K562 (cell line): ENCODE measurements around the gene ROBO1. TPM values are rescaled to one million over a fixed set of nuclear protein-coding genes. Genes with fewer than 3 reads are reported as not detected.

Experiments
- ATAC-seq: fragments of 200-7000 bp; cut with Tn5 transposase; 3 replicates; pipeline ENCODE4 v1.9.1; 2020; ENCODE audit warnings: moderate library complexity
- BruUV-seq: library from RNA; stranded (reverse); fragments of 400-500 nt; replicated peaks from 2 replicates; lab custom pipeline; 2021; lab: Mats Ljungman, UMichigan
- CTCF ChIA-PET: fragments of 300-600 bp; formaldehyde crosslinking; extraction: SDS; loops from one replicate; lab custom pipeline; 2021; ENCODE audit warnings: low intra/inter-chr PET ratio; lab: Yijun Ruan, JAX
- POLR2A ChIA-PET: fragments of 300-600, 350-650 bp; sonication (Branson Sonifier 250); formaldehyde crosslinking; extraction: SDS; loops from one replicate; lab custom pipeline; 2021; ENCODE audit warnings: antibody characterized with exemption, inconsistent platforms; lab: Yijun Ruan, JAX
- DNase-seq, 4 experiments: peaks; one replicate each; pipeline versions ENCODE4 v3.0.0 to v3.0.0-alpha.2; 2011 to 2018; ENCODE audit warnings: low spot score in 3 of 4, mixed read lengths in 3 of 4; ENCODE audit errors: extremely low read depth in 1 of 4
- FAIRE-seq: peaks from 2 replicates; lab custom pipeline; 2011; peaks lifted over from hg19 to GRCh38; lab: Jason Lieb, UNC
- H2AFZ ChIP-seq: 2 replicates; pipeline ENCODE4 v1.6.0; 2011; ENCODE audit warnings: low read depth, low read length, control low read depth, inconsistent platforms
- H3K27ac ChIP-seq: fragments of 200-600 bp; 3 replicates; pipeline ENCODE4 v1.8.0; 2011; ENCODE audit warnings: low read depth, mild to moderate bottlenecking, control low read depth, inconsistent platforms, low read length, moderate library complexity, mixed read lengths; ENCODE audit errors: extremely low read depth
- H3K27me3 ChIP-seq, 2 experiments: fragments of 300-600 bp in 1 of 2; 2 replicates in 1 of 2; 3 replicates in 1 of 2; pipeline versions ENCODE4 v1.6.0 to v1.8.0; 2011; ENCODE audit warnings: inconsistent platforms in 2 of 2, low read length in 2 of 2, mild to moderate bottlenecking in 1 of 2, mixed read lengths in 1 of 2, moderate library complexity in 1 of 2; ENCODE audit not compliant: control insufficient read depth in 2 of 2, insufficient read depth in 2 of 2
- H3K36me3 ChIP-seq: fragments of 300-600 bp; 3 replicates; pipeline ENCODE4 v1.8.0; 2011; ENCODE audit warnings: mild to moderate bottlenecking, low read length, inconsistent platforms; ENCODE audit not compliant: control insufficient read depth, insufficient read depth
- H3K4me1 ChIP-seq, 2 experiments: fragments of 200-600 bp in 1 of 2; replicated peaks in 1 of 2; 2 replicates in 1 of 2; 3 replicates in 1 of 2; pipeline versions ENCODE4 v1.5.1 to v1.8.0; 2011; ENCODE audit warnings: inconsistent platforms in 2 of 2, low read length in 2 of 2, mild to moderate bottlenecking in 1 of 2, mixed read lengths in 1 of 2, moderate library complexity in 1 of 2; ENCODE audit not compliant: control insufficient read depth in 2 of 2, insufficient read depth in 2 of 2
- H3K4me2 ChIP-seq: 2 replicates; pipeline ENCODE4 v1.6.1; 2011; ENCODE audit warnings: low read length, control low read depth, inconsistent platforms, mixed read lengths; ENCODE audit not compliant: insufficient read depth
- H3K4me3 ChIP-seq: fragments of 200-600 bp; sonication (generic), shearing (Covaris generic); 2 replicates; pipeline ENCODE4 v1.5.1; 2016; ENCODE audit warnings: control low read depth, inconsistent platforms
- H3K79me2 ChIP-seq: fragments of 200-600 bp; 3 replicates; pipeline ENCODE4 v1.8.0; 2011; ENCODE audit warnings: low read length, inconsistent platforms; ENCODE audit not compliant: control insufficient read depth, insufficient read depth
- H3K9ac ChIP-seq, 2 experiments: 2 replicates each; pipeline versions ENCODE4 v1.6.0 to v1.6.1; 2011; ENCODE audit warnings: low read depth in 2 of 2, low read length in 2 of 2, control low read depth in 1 of 2, inconsistent platforms in 1 of 2, mild to moderate bottlenecking in 1 of 2, mixed read lengths in 1 of 2; ENCODE audit not compliant: insufficient read depth in 1 of 2
- H3K9me1 ChIP-seq: one replicate; pipeline ENCODE4 v1.6.0; 2011; ENCODE audit warnings: inconsistent platforms, mild to moderate bottlenecking, low read length, moderate library complexity; ENCODE audit not compliant: control insufficient read depth, insufficient read depth
- H3K9me3 ChIP-seq: replicated peaks from 2 replicates; pipeline ENCODE4 v1.5.1; 2011; ENCODE audit warnings: low read depth, low read length, inconsistent platforms; ENCODE audit not compliant: control insufficient read depth, insufficient read depth
- H4K20me1 ChIP-seq: replicated peaks from 2 replicates; pipeline ENCODE4 v1.6.1; 2011; ENCODE audit warnings: low read length, inconsistent platforms, mixed read lengths; ENCODE audit not compliant: control insufficient read depth, insufficient read depth
- AFF4 ChIP-seq: sonication (generic); formaldehyde crosslinking; IDR thresholded peaks from 2 replicates; pipeline ENCODE4 v1.8.0; 2023; ENCODE audit warnings: mild to moderate bottlenecking, missing genetic modification reagents
- CHCHD3 ChIP-seq: fragments of 250-450 bp; sonication (Bioruptor Pico); IDR thresholded peaks from 2 replicates; pipeline ENCODE4 v2.1.2; 2022; ENCODE audit warnings: mild to moderate bottlenecking
- GATAD2B ChIP-seq: fragments of 450-650 bp; IDR thresholded peaks from 2 replicates; pipeline ENCODE4 v1.6.1; 2017; ENCODE audit warnings: mild to moderate bottlenecking, borderline replicate concordance
- SRF ChIP-seq, 2 experiments: fragments of 250-450, 450-650 bp in 1 of 2; sonication (Bioruptor Pico) in 1 of 2; sonication (generic) in 1 of 2; formaldehyde crosslinking; IDR thresholded peaks; 2 replicates each; pipeline versions ENCODE4 v1.5.0 to v1.5.1; 2020 to 2022; ENCODE audit warnings: mild to moderate bottlenecking in 1 of 2, missing genetic modification reagents in 1 of 2
- ZNF589 ChIP-seq: fragments of 200-800 bp; sonication (Bioruptor generic); IDR thresholded peaks from 2 replicates; pipeline ENCODE4 v1.6.1; 2016; ENCODE audit warnings: low read depth, missing genetic modification characterization, missing compliant biosample characterization
- ZNF717 ChIP-seq: fragments of 250-450 bp; sonication (Bioruptor Pico); IDR thresholded peaks from 2 replicates; pipeline ENCODE4 v1.5.0; 2021
- in situ Hi-C: fragments of 300-500 bp; cut with MboI; formaldehyde crosslinking; loops from 4 replicates; pipeline ENCODE4 v1.15.0; 2018; ENCODE audit warnings: inconsistent platforms, mixed read lengths
- intact Hi-C: fragments of 100-400 bp; cut with micrococcal nuclease; formaldehyde crosslinking; loops from 2 replicates; pipeline ENCODE4 v1.14.2; 2022
- polyA plus RNA-seq, 8 experiments: library from polyadenylated mRNA; depleted of rRNA in 4 of 8; stranded (reverse) in 5 of 8; unstranded in 3 of 8; fragments of >200 nt; fragmentation: Nextera tagmentation in 2 of 8; fragmentation: Illumina TruSeq in 1 of 8; extraction: Ambion mirVana in 2 of 8; extraction: Trizol in 1 of 8; gene quantifications; 2 replicates each; pipeline versions ENCODE4 v1.2.1 to v1.2.3, GENCODE V29; 2011 to 2014; ENCODE audit warnings: inconsistent platforms in 1 of 8, missing spikeins in 1 of 8
- total RNA-seq, 7 experiments: library from RNA; depleted of rRNA in 6 of 7; stranded (reverse); fragments of >200 nt in 6 of 7; fragmentation: Illumina TruSeq in 2 of 7; extraction: Trizol in 2 of 7; gene quantifications; 2 replicates each; pipeline versions ENCODE4 v1.2.1 to v1.2.3, GENCODE V29; 2011 to 2021; ENCODE audit warnings: low replicate concordance in 1 of 7
- TF ChIP-seq, protein P1 (sequence below): fragments of 450-650 bp; IDR thresholded peaks from 2 replicates; pipeline ENCODE4 v1.7.0; 2016; ENCODE audit warnings: borderline replicate concordance

Gene ROBO1
- total and polyA plus RNA-seq, 9 of the 15 experiments (the other 6 are each of a cell fraction or from before 2014, with no cell fraction given): 0.01 to 0.53 (median 0.17) TPM; not detected in 5

DNA sequence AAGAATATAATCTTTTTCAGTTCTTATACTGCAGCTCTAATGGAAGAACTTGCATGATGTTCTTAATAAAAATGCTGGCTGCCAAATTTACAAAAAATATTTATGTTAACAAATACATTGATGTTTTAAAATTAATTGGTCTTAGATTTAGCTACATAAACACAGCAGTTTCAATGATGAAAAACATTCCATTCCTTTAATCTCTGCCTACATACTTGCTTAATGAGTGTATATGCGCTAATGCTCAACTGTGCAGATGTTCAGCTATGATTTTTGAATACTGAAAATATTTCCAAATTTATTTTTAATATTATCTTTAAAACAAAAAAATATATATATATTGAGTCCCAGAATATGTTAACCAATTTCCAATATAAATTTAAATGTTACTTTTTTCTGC is 867.4 kb downstream of the ROBO1 start (continued):
- TF ChIP-seq, protein P1, sequence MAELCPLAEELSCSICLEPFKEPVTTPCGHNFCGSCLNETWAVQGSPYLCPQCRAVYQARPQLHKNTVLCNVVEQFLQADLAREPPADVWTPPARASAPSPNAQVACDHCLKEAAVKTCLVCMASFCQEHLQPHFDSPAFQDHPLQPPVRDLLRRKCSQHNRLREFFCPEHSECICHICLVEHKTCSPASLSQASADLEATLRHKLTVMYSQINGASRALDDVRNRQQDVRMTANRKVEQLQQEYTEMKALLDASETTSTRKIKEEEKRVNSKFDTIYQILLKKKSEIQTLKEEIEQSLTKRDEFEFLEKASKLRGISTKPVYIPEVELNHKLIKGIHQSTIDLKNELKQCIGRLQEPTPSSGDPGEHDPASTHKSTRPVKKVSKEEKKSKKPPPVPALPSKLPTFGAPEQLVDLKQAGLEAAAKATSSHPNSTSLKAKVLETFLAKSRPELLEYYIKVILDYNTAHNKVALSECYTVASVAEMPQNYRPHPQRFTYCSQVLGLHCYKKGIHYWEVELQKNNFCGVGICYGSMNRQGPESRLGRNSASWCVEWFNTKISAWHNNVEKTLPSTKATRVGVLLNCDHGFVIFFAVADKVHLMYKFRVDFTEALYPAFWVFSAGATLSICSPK: no peak
- TF ChIP-seq GATAD2B: no peak

DNA sequence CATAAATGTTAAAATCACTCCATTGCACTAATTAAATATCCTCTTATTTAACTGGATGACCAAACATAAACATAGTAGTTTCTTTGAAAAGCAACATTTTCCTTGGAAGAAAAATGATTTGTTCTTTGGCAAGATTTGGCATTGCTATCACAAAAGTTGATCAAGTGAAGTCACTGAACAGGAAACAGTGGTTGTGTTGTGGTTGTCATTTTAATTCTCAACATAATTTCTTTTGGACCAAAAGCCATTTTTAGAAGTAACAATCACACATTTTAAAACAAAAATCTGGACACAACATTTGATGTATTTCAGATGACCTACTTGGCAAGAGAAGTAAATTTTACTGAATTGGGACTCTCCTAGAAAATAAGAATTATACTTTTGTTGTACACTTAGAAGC is 872.3 kb downstream of the ROBO1 start:
- in situ Hi-C loops (no loop called here), intact Hi-C loops (no loop called here)
- Histone ChIP-seq H3K27me3 (no peaks in the 10 kb centered on the region), H3K9ac (no peak overlapping the region), H2AFZ (no peak overlapping the region), H3K4me2 (no peak overlapping the region), H3K9me1 (no peaks in the 10 kb centered on the region), H4K20me1 (no peaks in the 10 kb centered on the region), H3K27ac (no peak overlapping the region), H3K4me1 (no peaks in the 10 kb centered on the region), H3K4me3 (no peak overlapping the region), H3K36me3 (no peaks in the 10 kb centered on the region), H3K79me2 (no peaks in the 10 kb centered on the region), H3K9me3 (no peaks in the 10 kb centered on the region)
- ATAC-seq (no peak), FAIRE-seq (no peak), DNase-seq (no peak)
- POLR2A ChIA-PET: no interaction called here
- BruUV-seq: no TSS peak
- CTCF ChIA-PET: no interaction called here
- TF ChIP-seq ZNF717 (CRISPR knock-in tag) (no peak), CHCHD3 (no peak), ZNF589 (CRISPR knock-in tag) (no peak), AFF4 (no peak), SRF (CRISPR knock-in tag; IDR thresholded peaks at IDR 0.05) (no peak)
